ENCODE data around the gene SLC1A4. TPM values are rescaled to one million over a fixed set of nuclear protein-coding genes. Genes with fewer than 3 reads are reported as not detected.
A peak's percentile ranks its signal among the peaks of the same experiment; 100 is the strongest.

SLC1A4 gene
- total and polyA plus RNA-seq, 12 donors = 13.0 to 196 (median 60.0) TPM

GRCh38 chr2:65023742-65024141 lies 34.5 kb downstream of the SLC1A4 start:
- Histone ChIP-seq H3K4me3 (no peak overlapping the region), H3K9me3 (replicated peaks in 1 of 3) (no peaks in the 10 kb centered on the region), H3K36me3 (replicated peaks in 1 of 2) (peaks cover 0 to 30% of the 10 kb centered on the region in 2 donors), H3K4me1 (replicated peaks in 1 of 2) (peaks cover 0 to 29% of the 10 kb centered on the region in 2 donors), H3K27ac (no peak overlapping the region), H3K27me3 (no peaks in the 10 kb centered on the region)
- TF ChIP-seq POLR2A (IDR thresholded peaks at IDR 0.05) (no peak), CTCF (IDR thresholded peaks at IDR 0.05) (no peak)
- intact Hi-C loops (cut with DNase I) = no loop called here
- WGBS, 4 donors = 90 to 97% (median 96%) methylated on average over 8 of the region's 8 CpGs
- no peak for DNase-seq

GRCh38 chr2:65024149-65024829 lies 35.1 kb downstream of the SLC1A4 start:
- no peak for DNase-seq
- Histone ChIP-seq H3K27me3 (no peaks in the 10 kb centered on the region), H3K9me3 (replicated peaks in 1 of 3) (no peaks in the 10 kb centered on the region), H3K4me3 (no peak overlapping the region), H3K4me1 (replicated peaks in 1 of 2) (peaks cover 0 to 27% of the 10 kb centered on the region in 2 donors), H3K36me3 (replicated peaks in 1 of 2) (peaks cover 0 to 26% of the 10 kb centered on the region in 2 donors), H3K27ac (no peak overlapping the region)
- intact Hi-C loops (cut with DNase I) = no loop called here
- no peak for TF ChIP-seq CTCF (IDR thresholded peaks at IDR 0.05)
- no peak for TF ChIP-seq POLR2A (IDR thresholded peaks at IDR 0.05)
- 78 to 83% (median 82%) methylated on average over 6 to 7 of the region's 7 CpGs for WGBS, 4 donors

- peak overlapping the region in 1 of 5 donors; percentile 58 for H3K27ac ChIP-seq
- TF ChIP-seq POLR2A (IDR thresholded peaks at IDR 0.05) (no peak), CTCF (IDR thresholded peaks at IDR 0.05) (no peak)
- intact Hi-C loops (cut with DNase I) = loop anchor here in 1 of 2 donors (5.0 kb wide), 1 partner anchor 38 kb away; the partner anchor contains the start of gene SLC1A4
- no peaks in the 10 kb centered on the region for H3K27me3 ChIP-seq
- peaks cover 0 to 24% of the 10 kb centered on the region in 2 donors for H3K4me1 ChIP-seq (replicated peaks in 1 of 2)
- no peak overlapping the region for H3K4me3 ChIP-seq
- H3K9me3 ChIP-seq (replicated peaks in 1 of 3) = no peaks in the 10 kb centered on the region
- H3K36me3 ChIP-seq (replicated peaks in 1 of 2) = peaks cover 0 to 13% of the 10 kb centered on the region in 2 donors
- DNase-seq = no peak
- 82 to 94% (median 90%) methylated on average over 8 of the region's 8 CpGs for WGBS, 4 donors
These were observed 36.4 kb downstream of the SLC1A4 start for GRCh38 chr2:65025453-65026123.

- intact Hi-C loops (cut with DNase I) = loop anchor here in 1 of 2 donors (5.0 kb wide), 1 partner anchor 39 kb away; the partner anchor contains the start of gene SLC1A4
These were observed 37.0 kb downstream of the SLC1A4 start for GRCh38 chr2:65026154-65026553.

More at GRCh38 chr2:65026154-65026553, 37.0 kb downstream of the SLC1A4 start:
- no peak overlapping the region for H3K4me3 ChIP-seq
- peak overlapping the region in 1 of 5 donors; percentile 58 for H3K27ac ChIP-seq
- WGBS, 4 donors = 92 to 97% (median 94%) methylated on average over 8 of the region's 8 CpGs
- no peak for TF ChIP-seq CTCF (IDR thresholded peaks at IDR 0.05)
- TF ChIP-seq POLR2A (IDR thresholded peaks at IDR 0.05) = no peak
- H3K27me3 ChIP-seq = no peaks in the 10 kb centered on the region
- H3K36me3 ChIP-seq (replicated peaks in 1 of 2) = peaks cover 0 to 7% of the 10 kb centered on the region in 2 donors
- DNase-seq = no peak
- no peaks in the 10 kb centered on the region for H3K9me3 ChIP-seq (replicated peaks in 1 of 3)
- H3K4me1 ChIP-seq (replicated peaks in 1 of 2) = peaks cover 0 to 20% of the 10 kb centered on the region in 2 donors

Data from adrenal gland (tissue), 12 donors.